ENCODE data around the gene DLGAP4. TPM values are rescaled to one million over a fixed set of nuclear protein-coding genes. Genes with fewer than 3 reads are reported as not detected.

DLGAP4 gene
- total and polyA plus RNA-seq, 2 of the 13 experiments (the other 11 are each of a cell fraction or from before 2014, with no cell fraction given), result 15.2 to 26.7 TPM

DNA sequence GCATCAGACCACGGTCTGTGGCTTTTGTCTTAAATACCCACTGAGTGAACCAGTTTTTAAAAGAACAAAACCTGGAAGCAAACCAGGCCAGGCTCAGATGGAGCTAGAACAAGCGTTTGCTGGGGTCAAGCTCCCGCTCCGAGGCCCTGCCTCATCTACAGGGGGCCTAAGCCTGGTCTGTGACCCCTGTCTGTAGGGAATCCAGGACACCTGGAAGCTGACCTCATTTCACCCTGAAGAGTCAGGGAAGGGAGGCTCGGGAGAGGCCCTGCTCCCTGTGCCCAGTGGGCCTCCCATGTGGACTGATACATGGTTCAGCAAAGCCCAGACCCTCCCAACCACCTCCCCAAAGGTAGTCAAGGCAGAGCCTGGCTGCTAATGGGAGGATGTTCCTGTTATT lies 26.8 kb upstream of the DLGAP4 start:
- no peaks in the 10 kb centered on the region for H4K20me1 ChIP-seq (ENCODE audit: insufficient read depth, low read length)
- DNase-seq (ENCODE audit: low spot score) (no peak), FAIRE-seq (no peak), ATAC-seq (no peak)
- TF ChIP-seq YEATS2 (CRISPR knock-in tag; IDR thresholded peaks at IDR 0.05; ENCODE audit: borderline replicate concordance) (no peak), MBNL3 (CRISPR knock-in tag; conservative IDR thresholded peaks at IDR 0.05) (no peak), ATM (IDR thresholded peaks at IDR 0.05; ENCODE audit: borderline replicate concordance) (no peak), GATAD2A (CRISPR knock-in tag; IDR thresholded peaks at IDR 0.05) (no peak), ZNF337 (CRISPR knock-in tag; IDR thresholded peaks at IDR 0.05; ENCODE audit: borderline replicate concordance, low read depth) (no peak), CREB1 (IDR thresholded peaks at IDR 0.05) (no peak), CREB1 (CRISPR knock-in tag; IDR thresholded peaks at IDR 0.05) (no peak)
- TF ChIP-seq, protein P1, sequence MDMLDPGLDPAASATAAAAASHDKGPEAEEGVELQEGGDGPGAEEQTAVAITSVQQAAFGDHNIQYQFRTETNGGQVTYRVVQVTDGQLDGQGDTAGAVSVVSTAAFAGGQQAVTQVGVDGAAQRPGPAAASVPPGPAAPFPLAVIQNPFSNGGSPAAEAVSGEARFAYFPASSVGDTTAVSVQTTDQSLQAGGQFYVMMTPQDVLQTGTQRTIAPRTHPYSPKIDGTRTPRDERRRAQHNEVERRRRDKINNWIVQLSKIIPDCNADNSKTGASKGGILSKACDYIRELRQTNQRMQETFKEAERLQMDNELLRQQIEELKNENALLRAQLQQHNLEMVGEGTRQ (IDR thresholded peaks at IDR 0.05; ENCODE audit: low read depth, low read length), result no peak
- TF ChIP-seq, protein P1 (CRISPR knock-in tag; IDR thresholded peaks at IDR 0.05; ENCODE audit: borderline replicate concordance), result no peak
- TF ChIP-seq, protein P2, sequence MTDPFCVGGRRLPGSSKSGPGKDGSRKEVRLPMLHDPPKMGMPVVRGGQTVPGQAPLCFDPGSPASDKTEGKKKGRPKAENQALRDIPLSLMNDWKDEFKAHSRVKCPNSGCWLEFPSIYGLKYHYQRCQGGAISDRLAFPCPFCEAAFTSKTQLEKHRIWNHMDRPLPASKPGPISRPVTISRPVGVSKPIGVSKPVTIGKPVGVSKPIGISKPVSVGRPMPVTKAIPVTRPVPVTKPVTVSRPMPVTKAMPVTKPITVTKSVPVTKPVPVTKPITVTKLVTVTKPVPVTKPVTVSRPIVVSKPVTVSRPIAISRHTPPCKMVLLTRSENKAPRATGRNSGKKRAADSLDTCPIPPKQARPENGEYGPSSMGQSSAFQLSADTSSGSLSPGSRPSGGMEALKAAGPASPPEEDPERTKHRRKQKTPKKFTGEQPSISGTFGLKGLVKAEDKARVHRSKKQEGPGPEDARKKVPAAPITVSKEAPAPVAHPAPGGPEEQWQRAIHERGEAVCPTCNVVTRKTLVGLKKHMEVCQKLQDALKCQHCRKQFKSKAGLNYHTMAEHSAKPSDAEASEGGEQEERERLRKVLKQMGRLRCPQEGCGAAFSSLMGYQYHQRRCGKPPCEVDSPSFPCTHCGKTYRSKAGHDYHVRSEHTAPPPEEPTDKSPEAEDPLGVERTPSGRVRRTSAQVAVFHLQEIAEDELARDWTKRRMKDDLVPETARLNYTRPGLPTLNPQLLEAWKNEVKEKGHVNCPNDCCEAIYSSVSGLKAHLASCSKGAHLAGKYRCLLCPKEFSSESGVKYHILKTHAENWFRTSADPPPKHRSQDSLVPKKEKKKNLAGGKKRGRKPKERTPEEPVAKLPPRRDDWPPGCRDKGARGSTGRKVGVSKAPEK (CRISPR knock-in tag; IDR thresholded peaks at IDR 0.05; ENCODE audit: borderline replicate concordance), result no peak
- TF ChIP-seq, protein P3, sequence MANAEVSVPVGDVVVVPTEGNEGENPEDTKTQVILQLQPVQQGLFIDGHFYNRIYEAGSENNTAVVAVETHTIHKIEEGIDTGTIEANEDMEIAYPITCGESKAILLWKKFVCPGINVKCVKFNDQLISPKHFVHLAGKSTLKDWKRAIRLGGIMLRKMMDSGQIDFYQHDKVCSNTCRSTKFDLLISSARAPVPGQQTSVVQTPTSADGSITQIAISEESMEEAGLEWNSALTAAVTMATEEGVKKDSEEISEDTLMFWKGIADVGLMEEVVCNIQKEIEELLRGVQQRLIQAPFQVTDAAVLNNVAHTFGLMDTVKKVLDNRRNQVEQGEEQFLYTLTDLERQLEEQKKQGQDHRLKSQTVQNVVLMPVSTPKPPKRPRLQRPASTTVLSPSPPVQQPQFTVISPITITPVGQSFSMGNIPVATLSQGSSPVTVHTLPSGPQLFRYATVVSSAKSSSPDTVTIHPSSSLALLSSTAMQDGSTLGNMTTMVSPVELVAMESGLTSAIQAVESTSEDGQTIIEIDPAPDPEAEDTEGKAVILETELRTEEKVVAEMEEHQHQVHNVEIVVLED (CRISPR knock-in tag; IDR thresholded peaks at IDR 0.05; ENCODE audit: borderline replicate concordance), result no peak
- TF ChIP-seq, protein P4, sequence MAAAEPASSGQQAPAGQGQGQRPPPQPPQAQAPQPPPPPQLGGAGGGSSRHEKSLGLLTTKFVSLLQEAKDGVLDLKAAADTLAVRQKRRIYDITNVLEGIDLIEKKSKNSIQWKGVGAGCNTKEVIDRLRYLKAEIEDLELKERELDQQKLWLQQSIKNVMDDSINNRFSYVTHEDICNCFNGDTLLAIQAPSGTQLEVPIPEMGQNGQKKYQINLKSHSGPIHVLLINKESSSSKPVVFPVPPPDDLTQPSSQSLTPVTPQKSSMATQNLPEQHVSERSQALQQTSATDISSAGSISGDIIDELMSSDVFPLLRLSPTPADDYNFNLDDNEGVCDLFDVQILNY (CRISPR knock-in tag; conservative IDR thresholded peaks at IDR 0.05), result no peak
- no peak overlapping the region for H3K4me2 ChIP-seq (ENCODE audit: low read depth, low read length)
- WGBS (ENCODE audit: low lambda C conversion rate), result 62% methylated on average over 5 of the region's 5 CpGs
- no peaks in the 10 kb centered on the region for H3K79me2 ChIP-seq (ENCODE audit: insufficient read depth, low read length)
- H3K4me3 ChIP-seq (replicated peaks in 1 of 3; ENCODE audit: insufficient read depth in 1 of 3, low read depth in 2 of 3, low read length in 3 of 3), result no peak overlapping the region
- H3K36me3 ChIP-seq (replicated peaks in 1 of 2; ENCODE audit: control insufficient read depth in 1 of 2, insufficient read depth in 2 of 2, low read length in 2 of 2), result peaks cover 0 to 2% of the 10 kb centered on the region in 2 experiments; a peak in 2 of 5 replicates
- BruUV-seq (replicated peaks), result no TSS peak
- H2AFZ ChIP-seq (ENCODE audit: low read length), result no peak overlapping the region
- H3K9ac ChIP-seq (ENCODE audit: insufficient read depth, low read depth, low read length), result no peak overlapping the region
- in situ Hi-C loops (cut with HindIII; ENCODE audit: extremely low pct_ligation_motif_present, low pct_unique_long_range_greater_than_20kb), result loop anchor here (5.0 kb wide), 1 partner anchor 163 kb away; no protein-coding TSS in a partner anchor
- ChIA-PET CTCF (ENCODE audit: low intra/inter-chr PET ratio, low total read pairs) (no interaction called here), POLR2A (no interaction called here)
- H3K27me3 ChIP-seq (ENCODE audit: control insufficient read depth in 1 of 2, insufficient read depth in 2 of 2, low read length in 2 of 2), result peaks cover 0 to 24% of the 10 kb centered on the region in 2 experiments; a peak in 3 of 5 replicates
- no peaks in the 10 kb centered on the region for H3K4me1 ChIP-seq (ENCODE audit: insufficient read depth, low read length)
- intact Hi-C loops (cut with micrococcal nuclease; ENCODE audit: unreplicated experiment), result loop anchor here (10.0 kb wide), 1 partner anchor 115 kb away; no protein-coding TSS in a partner anchor
- no peaks in the 10 kb centered on the region for H3K9me3 ChIP-seq (ENCODE audit: low read length)
- H3K27ac ChIP-seq (ENCODE audit: extremely low read length, insufficient read depth, low read length), result no peak overlapping the region

Data from HepG2 (cell line).